GM12891 (cell line): ENCODE data around the gene MOB3B.

Experiments used
- PAX5 ChIP-seq: IDR thresholded peaks from 2 replicates; pipeline ENCODE4 v1.6.1; 2011; ENCODE audit warnings: low read length, moderate library complexity, mild to moderate bottlenecking; ENCODE audit not compliant: insufficient read depth, severe bottlenecking
- POLR2A ChIP-seq: IDR thresholded peaks from 2 replicates; pipeline ENCODE4 v1.6.1; 2011; ENCODE audit warnings: low read depth, low read length, control low read depth
- POLR2AphosphoS5 ChIP-seq: IDR thresholded peaks from 2 replicates; pipeline ENCODE4 v1.6.1; 2011; ENCODE audit warnings: low read depth, low read length, control low read depth
- POU2F2 ChIP-seq: IDR thresholded peaks from 2 replicates; pipeline ENCODE4 v1.6.1; 2011; ENCODE audit warnings: low read depth, mild to moderate bottlenecking, control low read depth, low read length, moderate library complexity
- SPI1 ChIP-seq: IDR thresholded peaks from 2 replicates; pipeline ENCODE4 v1.6.1; 2011; ENCODE audit warnings: low read depth, low read length, control low read depth
- TAF1 ChIP-seq: IDR thresholded peaks from 2 replicates; pipeline ENCODE4 v1.6.1; 2011; ENCODE audit warnings: low read depth, low read length, control low read depth

GRCh38 chr9:27339661-27340284 lies 189.8 kb downstream of the MOB3B start:
- no peak for TF ChIP-seq POLR2A
- TF ChIP-seq POLR2AphosphoS5 = no peak
- TF ChIP-seq POU2F2 = no peak
- TF ChIP-seq PAX5 = no peak
- no peak for TF ChIP-seq SPI1
- no peak for TF ChIP-seq TAF1
